AG08396 (cell line): ENCODE data around the gene STUB1.

Experiments used
- DNase-seq: peaks from one replicate; pipeline ENCODE4 v3.0.0; 2012; ENCODE audit warnings: low spot score, mixed read lengths

Gene STUB1

DNA sequence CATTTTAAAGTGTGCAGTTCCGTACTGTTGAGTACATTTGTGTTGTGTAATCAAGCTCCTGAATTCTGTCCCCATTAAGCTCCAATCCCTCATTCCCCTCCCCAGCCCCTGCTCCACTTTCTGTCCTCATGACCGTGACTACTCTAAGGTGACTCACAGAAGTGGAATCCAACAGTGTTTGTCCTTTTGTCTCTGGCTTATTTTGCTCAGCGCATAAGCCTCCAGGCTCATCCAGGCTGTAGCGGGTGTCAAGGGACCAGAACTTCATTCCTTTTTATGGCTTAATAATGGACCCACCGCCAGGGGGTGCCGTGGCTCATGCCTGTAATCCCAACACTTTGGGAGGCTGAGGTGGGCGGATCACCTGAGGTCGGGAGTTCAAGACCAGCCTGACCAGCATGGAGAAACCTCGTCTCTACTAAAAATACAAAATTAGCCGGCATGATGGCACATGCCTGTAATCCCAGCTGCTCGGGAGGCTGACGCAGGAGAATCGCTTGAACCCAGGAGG, 32.6 kb downstream of the STUB1 start:
- peak; percentile 90 for DNase-seq

DNA sequence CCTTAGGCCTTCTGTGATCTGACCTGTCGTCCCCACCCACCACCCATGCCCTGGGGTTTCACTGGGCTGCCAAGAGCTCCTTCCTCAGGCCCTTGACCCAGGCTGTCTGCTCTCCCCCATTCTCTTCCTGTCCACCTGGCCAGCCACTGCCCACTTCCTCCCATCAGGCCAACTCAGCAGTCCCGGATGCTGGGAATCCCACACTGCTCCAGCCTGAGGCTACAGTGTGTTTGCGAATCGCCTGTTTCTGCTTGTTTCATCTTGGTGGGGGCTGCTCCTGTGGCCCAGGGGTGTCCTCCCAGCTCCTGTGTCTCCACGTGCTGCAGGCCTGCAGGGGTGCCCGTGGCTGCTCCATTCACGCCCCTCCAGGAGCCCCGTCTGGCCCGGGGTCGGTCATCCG, 33.9 kb downstream of the STUB1 start:
- no peak for DNase-seq

DNA sequence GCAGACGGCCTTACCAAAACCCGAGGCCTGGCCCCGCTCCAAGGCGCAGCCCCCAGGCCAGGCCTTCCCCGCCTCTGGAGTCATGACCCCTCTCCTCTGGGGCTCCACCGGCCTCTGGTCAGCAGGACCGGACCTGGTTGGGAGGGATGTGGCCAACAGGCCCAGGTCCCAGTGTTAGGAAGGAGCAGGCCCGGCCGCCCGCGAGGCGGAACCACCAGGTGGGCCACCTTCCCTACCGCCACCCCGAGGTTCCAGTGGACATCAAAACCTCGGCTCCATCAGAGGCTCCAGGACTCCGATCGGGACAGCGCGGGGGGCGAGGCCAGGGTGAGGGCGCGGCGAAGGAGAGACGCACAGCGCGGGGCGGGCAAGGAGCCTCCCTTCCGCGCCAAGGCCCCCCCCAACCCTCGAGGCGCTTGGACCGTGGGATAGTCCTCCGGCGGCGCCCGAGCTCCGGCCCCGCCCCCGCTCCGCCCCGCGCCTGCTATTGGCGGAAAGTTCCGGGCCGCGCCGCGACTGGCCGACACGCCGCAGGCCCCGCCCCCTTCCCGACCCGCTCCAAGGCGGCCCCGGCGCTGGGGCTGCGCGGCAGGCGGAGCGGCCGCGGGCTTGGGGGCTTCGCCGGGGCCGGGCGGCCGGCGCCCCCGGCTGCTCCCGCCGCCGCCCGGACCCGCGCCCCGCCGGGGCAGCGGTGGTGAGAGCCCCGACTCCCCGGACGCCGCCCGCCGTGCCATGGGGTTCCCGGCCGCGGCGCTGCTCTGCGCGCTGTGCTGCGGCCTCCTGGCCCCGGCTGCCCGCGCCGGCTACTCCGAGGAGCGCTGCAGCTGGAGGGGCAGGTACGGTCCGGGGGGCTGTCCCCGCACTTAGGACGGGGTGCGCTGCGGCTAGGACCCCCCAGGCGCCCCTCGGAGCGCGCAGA, 34.6 kb downstream of the STUB1 start, which contains the start of gene METRN:
METRN (plus strand) TSS at position 561 of the 919 bp plus-strand sequence; CDS start at position 733, 172 bp downstream.
- DNase-seq = peak; percentile 96

DNA sequence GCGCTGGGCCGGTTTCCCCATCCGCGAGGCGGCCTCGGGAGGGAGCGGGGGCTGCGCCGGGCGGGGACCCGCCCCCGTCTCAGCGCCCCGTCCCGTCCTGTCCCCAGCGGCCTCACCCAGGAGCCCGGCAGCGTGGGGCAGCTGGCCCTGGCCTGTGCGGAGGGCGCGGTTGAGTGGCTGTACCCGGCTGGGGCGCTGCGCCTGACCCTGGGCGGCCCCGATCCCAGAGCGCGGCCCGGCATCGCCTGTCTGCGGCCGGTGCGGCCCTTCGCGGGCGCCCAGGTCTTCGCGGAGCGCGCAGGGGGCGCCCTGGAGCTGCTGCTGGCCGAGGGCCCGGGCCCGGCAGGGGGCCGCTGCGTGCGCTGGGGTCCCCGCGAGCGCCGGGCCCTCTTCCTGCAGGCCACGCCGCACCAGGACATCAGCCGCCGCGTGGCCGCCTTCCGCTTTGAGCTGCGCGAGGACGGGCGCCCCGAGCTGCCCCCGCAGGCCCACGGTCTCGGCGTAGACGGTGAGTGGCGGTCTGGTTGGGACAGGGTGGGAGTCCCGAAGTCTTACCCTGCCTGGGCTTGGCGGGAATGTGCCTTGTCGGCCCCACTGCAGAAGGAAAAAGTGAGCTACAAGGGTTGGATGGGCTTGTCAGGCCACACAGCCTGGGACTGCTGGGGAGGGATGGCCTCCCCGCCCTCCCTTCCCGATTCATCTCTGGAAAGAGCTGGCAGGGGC, 35.4 kb downstream of the STUB1 start:
- peak; percentile 56 for DNase-seq

DNA sequence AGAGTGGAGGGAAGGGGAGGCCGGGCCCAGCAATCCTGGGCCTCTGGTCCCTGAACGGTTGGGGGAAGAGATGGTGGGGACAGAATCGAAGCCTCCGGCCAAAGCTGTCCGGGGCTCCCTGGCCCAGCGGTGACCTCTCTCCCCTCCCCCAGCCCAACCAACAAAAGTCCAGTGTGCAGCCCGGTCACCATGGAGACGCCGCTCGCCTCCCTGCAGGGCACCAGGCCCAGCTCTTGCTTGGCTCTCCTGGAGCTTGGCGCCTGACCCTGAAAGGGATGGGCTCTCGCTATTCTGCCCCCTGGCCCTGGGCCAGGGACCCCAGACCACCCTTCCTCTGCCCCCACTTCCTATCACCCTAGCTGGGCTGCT, 36.0 kb downstream of the STUB1 start:
- peak; percentile 80 for DNase-seq

DNA sequence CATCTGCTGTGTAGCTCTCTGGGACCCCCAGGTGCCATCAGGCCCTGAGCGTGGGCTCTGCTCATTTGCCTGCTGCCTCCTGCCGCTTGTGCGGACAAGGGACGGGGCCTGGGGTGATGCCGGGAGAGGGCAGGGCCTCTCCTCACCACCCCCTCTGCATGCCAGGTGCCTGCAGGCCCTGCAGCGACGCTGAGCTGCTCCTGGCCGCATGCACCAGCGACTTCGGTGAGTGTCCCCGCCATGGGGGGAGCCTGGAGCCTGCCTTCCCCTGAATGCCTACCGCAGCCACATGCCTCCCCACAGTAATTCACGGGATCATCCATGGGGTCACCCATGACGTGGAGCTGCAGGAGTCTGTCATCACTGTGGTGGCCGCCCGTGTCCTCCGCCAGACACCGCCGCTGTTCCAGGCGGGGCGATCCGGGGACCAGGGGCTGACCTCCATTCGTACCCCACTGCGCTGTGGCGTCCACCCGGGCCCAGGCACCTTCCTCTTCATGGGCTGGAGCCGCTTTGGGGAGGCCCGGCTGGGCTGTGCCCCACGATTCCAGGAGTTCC, 36.6 kb downstream of the STUB1 start:
- no peak for DNase-seq

DNA sequence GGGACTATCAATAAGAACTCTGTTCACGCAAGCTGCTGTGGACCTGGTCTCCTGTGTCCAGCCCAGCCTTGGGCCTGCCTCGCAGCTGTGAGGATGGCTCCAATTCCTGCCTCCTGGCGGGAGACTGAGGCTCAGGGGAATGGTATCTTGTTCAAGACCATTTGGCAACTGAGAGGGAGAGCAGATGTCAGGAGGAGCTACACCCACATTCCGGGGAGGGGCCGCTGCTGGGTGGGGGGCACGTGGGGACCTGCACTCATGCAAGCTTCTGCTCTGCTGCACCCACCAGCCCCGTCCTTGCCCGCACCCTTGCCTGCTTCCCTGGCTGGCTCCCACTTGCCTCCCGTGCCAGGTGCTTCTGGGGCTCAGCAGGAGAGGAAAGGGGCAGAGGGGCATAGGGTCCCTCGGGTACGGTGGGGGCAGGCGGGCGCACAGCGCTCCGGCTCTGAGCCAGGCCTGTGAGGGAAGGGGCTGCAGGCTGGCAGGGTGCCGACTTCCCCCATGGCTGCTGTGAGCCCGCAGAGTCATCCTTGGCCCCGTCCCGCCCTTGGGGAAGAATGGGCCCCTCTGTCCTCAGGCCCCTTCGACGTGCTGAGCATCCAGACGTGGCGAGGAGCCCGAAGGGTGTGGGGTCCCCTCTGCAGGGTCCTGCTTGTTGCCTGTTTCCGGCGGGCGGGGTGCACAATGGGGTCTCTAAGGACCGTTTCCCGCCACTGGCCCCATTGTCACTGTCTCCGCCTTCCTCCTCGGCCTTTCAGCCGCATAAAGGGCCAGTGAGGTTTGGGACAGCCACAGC, 37.4 kb downstream of the STUB1 start:
- DNase-seq = no peak

DNA sequence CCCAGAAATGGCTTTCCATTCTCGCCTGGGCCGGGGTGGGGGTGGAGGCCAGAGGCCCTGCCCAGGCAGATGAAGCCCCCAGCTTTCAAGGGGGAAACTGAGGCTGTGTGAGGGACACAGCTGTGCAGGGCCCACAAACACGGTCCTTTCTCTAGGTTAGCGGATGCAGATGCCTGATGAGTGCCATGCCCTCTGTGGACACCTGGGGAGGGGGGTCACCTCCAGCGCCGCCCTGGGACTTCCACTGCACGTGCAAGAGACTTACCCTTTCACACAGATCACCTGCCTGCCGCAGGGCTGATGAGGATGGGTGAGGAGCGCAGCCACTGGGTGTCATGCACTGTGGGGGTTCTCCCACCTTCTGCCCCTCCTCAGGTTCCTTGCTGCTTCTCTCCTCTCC, 38.2 kb downstream of the STUB1 start:
- no peak for DNase-seq

DNA sequence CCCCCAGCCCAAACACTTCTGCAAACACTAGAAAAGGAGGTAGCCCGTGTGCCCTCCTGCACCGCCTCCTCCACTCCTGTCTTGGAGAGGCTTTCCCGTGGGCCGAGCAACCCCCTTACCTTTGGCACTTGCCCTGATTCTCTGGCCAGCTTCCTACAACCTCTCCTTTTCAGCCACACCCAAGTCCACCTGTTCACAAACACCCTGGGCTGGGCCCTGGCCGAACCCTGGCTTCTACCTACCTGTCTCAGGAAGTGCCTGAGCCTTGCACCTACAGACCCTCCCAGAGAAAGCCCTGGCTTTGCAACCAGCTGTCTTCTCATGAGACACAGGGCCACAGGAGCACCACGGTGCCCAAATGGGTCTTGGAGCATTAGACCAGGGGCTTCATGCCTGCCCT, 38.7 kb downstream of the STUB1 start:
- DNase-seq = no peak

DNA sequence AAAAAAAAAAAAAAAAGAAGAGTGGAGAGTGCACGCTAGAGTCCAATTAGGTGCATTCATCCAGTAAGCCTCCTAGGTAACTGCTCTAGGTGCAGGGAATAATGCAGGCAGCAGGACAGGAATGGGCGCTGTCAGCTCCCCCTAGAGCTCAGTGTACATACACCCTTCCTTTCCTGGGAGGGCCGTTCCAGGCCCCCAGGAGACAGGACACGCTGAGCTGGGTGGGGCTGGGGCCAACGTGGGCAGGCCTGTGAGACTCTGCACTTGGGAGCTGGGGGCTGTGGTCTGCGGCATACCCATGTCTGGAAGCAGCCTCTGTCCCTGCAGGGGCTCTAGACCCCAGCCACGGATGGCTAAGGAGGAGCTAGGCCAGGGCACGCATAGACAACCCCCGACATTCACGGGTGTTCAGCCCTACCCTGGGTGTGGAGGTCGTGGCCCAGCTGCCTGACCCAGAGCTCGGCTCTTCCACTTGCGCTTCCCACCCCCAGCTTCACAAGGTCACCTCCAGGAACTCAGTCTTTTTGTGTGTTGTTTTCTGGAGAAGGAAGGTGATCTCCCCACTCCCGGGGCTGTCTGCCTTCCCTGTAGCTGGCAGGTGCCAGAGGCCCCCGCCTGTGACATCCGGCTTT, 39.7 kb downstream of the STUB1 start:
- no peak for DNase-seq

DNA sequence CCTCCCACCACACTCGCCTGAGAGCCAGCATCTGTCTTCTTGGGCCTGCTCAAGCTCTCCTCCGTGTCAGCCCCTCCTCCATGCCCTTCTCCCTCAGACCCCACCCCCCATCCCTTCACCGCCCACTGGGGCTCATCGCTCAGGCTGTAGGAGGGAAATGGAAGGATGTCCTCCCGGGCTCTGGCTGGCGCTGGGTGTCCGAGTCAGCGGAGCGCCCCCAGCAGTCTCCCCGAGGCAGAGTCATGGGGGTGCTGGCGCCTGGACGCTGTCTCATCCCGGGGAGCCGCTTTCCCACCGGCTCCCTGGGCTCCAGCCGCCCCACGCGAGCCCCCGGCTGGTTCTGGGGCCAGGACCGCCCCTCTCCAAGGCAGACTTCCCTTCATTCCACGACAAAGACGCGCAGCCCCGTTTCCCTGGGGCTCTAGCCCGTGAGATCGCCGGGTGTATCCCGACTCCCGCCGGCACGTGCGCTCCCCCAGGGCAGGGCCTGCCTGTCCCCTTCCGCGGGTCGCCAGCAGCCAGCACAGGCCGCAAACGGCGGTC, 40.3 kb downstream of the STUB1 start:
- DNase-seq = peak; percentile 79

DNA sequence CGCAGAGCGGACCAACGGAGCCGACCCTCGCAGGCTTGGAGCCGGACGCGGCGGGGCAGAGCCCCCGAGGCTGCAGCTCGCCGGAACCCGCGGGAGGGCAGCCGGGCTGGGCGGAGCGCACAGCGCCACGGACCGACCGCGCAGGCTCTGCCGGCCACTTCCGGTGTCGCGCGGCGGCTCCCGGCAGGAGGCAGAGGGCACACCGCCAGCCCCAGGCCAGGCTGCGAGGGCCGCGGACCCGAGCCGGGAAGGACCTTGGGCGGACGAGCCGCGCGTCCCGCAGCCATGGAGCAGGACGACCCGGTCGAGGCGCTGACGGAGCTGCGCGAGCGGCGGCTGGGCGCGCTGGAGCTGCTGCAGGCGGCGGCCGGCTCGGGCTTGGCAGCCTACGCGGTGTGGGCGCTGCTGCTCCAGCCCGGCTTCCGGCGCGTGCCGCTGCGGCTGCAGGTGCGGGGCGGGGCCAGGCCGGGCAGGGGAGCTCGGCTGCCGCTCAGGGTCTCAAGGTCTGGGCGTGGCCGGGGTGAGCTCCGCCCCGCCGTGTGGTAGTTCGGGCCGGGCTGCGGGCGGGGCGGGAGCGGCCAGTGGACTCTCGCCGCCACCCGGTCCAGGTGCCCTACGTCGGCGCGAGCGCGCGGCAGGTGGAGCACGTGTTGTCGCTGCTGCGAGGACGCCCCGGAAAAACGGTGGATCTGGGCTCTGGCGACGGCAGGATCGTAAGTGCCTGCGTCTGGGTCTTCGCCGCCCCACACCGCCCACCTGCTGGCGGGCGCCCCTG, 41.0 kb downstream of the STUB1 start, which contains the start of gene ANTKMT:
ANTKMT (plus strand) TSS at position 157 of the 775 bp plus-strand sequence; CDS start at position 286, 129 bp downstream.
- peak; percentile 92 for DNase-seq

DNA sequence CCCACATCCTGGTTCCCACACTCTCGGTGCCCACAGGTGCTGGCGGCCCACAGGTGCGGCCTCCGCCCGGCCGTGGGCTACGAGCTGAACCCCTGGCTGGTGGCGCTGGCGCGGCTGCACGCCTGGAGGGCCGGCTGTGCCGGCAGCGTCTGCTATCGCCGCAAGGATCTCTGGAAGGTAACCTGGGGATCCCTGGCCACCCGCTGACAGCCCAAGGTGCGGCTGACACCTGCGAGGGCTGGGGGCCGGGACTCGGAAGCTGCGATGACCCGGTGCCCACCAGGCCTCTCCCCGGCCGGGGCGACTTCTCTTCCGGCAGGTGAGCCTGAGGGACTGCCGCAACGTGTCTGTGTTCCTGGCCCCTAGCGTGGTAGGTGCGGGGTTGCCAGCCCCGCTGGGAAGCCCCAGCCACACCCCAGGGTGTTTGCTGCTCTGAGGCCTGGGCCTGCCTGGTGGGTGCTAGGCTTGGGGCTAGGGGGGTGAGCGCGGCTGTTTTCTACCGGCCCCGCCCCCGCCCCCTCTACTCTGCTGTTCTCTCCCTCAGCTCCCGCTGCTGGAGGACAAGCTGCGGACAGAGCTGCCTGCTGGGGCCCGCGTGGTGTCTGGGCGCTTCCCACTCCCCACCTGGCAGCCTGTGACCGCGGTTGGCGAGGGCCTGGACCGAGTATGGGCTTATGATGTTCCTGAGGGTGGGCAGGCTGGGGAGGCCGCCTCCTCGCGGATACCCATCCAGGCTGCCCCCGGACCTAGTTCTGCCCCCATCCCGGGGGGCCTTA, 41.7 kb downstream of the STUB1 start:
- DNase-seq = no peak

DNA sequence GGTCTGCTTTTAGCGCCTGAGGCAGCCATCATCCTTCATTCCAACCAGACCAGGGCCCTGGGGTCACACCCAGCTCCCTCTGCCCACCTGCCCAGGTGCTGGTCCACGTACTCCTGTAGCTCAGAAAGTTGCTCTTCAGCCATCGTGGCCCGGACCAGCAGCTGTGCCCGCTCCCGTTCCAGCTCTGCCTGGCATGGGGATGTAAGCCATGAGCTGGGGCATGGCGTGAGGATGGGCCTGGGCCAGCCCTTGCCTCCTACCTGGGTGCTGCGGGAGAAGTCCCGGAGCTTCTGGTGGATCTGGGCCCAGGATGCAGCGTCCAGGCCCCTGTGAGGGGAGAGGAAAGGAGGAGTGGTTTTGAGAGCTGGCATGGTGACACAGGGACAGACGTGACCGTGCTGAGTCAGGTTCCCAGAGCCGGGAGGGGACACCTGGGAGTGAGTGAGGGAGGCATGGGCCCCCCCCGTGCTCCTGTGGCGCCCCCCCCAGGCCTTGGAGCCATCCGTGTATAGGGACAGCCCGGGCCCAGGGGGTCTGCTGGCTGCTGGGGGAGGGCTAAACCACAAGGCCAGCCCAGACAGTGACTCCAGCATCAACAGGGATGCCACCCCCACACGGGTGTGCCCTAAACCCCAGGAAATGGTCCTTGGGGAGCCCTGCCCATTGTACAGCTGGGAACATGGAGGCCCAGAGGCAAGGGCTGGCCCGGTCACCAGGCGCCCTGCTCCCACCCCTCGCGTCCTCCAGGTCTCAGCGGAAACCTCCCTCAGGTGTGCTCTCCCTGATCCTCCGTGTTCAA, 42.8 kb downstream of the STUB1 start:
- no peak for DNase-seq

DNA sequence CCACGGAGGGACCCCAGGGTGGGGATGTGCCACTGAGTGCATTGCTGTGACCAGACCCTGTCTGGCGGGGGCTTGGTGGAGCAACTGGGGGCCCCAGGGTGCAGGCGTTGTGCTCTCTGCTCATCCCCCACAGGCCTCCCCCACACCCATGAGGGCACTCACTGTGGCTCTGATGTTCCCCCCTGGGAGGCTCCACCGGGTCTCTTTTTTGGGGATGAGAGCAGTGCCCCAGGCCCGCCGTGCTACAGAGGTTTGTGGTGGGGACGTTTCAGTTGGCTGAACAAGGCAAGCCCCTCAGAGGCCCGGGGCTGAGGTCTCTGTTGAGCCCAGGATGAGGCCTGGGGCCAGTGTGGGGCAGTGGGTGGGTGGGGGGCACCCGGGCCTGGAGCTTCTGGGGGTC, 43.5 kb downstream of the STUB1 start:
- DNase-seq = no peak

DNA sequence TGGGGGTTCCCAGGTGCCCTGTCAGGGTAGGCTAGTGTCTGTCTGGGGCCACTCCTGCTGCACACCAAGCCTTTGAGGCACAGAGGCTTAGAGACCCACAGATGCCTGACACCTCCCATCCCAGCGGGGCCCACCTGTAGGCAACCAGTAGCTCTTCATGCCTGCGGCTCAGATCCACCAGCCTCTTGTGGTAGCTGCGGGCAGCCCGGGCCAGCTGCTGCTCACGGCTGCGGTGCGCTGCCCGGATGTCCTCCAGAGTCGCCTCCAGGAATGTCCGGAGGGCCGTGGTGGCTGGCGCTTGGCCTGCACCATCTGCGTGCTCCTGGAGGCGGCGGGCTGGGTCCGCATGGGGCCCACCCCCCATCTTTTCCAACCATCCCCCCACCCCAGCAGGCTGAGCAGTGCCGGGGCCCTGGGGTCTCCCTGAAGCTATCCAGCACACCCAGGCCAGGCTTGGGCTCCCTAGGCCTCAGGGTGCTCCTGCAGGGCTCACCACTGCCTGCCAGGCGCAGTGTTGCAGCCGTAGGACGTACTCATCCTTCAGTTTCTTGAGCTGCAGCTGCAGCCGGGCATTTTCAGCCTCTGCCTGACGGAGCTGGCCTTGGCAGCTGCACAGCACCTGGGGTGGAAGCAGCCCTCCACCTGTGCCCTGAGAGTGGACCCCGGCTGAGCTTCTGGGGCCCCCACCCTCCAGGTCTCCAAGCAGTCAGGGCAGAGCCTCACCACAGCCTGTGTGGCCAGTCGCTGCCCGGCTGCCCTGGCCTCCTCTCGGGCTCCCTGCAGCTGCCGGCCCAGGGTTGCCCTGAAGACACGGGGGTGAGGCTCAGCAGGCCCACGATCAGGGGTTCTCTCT, 44.2 kb downstream of the STUB1 start:
- DNase-seq = no peak

DNA sequence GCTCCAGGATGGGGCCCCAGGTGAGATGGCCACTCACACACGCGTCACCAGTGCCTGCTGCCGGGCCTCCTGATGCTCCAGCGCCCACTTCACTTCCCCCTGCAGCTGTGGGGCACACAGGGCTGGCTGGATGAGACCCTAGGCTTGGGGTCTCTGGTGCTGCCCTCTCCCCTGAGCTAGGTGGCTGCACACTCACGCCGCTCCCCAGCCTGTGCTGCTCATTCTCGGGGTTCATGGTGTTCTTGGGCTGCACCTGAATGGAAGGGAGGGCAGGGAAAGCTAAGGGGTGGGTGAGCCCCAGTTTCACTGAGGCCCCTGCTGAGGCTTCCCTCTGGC, 44.8 kb downstream of the STUB1 start:
- no peak for DNase-seq
